H9 (cell line): ENCODE data around the gene COQ10B. TPM values are rescaled to one million over a fixed set of nuclear protein-coding genes. Genes with fewer than 3 reads are reported as not detected.
A peak's percentile ranks its signal among the peaks of the same experiment; 100 is the strongest.

Experiments used
- DNase-seq: peaks from one replicate; pipeline ENCODE4 v3.0.0-alpha.2; 2017
- H2AFZ ChIP-seq: one replicate; pipeline ENCODE4 v1.6.1; 2013; ENCODE audit warnings: mild to moderate bottlenecking, low read length, control low read depth, moderate library complexity
- H2AK5ac ChIP-seq: 2 replicates; pipeline ENCODE4 v1.6.1; 2013; ENCODE audit warnings: low read length, control low read depth, mixed read lengths; ENCODE audit not compliant: insufficient read length
- H2BK120ac ChIP-seq: one replicate; pipeline ENCODE4 v1.6.1; 2013; ENCODE audit warnings: low read depth, mild to moderate bottlenecking, low read length, control low read depth, inconsistent platforms; ENCODE audit not compliant: poor library complexity, severe bottlenecking
- H2BK12ac ChIP-seq: 2 replicates; pipeline ENCODE4 v1.6.1; 2013; ENCODE audit warnings: low read length, control low read depth, mixed read lengths, low read depth; ENCODE audit not compliant: insufficient read length
- H2BK15ac ChIP-seq: 2 replicates; pipeline ENCODE4 v1.6.1; 2013; ENCODE audit warnings: low read depth, low read length, control low read depth
- H2BK20ac ChIP-seq: one replicate; pipeline ENCODE4 v1.6.1; 2013; ENCODE audit warnings: low read depth, mild to moderate bottlenecking, low read length, control low read depth, inconsistent platforms; ENCODE audit not compliant: poor library complexity, severe bottlenecking
- H2BK5ac ChIP-seq: 2 replicates; pipeline ENCODE4 v1.6.1; 2013; ENCODE audit warnings: low read length, control low read depth, mixed read lengths; ENCODE audit not compliant: insufficient read length
- H3K14ac ChIP-seq: 2 replicates; pipeline ENCODE4 v1.6.1; 2013; ENCODE audit warnings: low read length, control low read depth; ENCODE audit not compliant: insufficient read depth
- H3K18ac ChIP-seq: 2 replicates; pipeline ENCODE4 v1.6.1; 2013; ENCODE audit warnings: low read depth, mild to moderate bottlenecking, mixed read lengths, low read length, control low read depth; ENCODE audit not compliant: insufficient read length
- H3K23ac ChIP-seq: 2 replicates; pipeline ENCODE4 v1.6.1; 2013; ENCODE audit warnings: low read length, control low read depth, mixed read lengths, low read depth; ENCODE audit not compliant: insufficient read length
- H3K23me2 ChIP-seq: 2 replicates; pipeline ENCODE4 v1.6.1; 2013; ENCODE audit warnings: low read depth, mild to moderate bottlenecking, mixed read lengths, low read length, control low read depth; ENCODE audit not compliant: insufficient read length, poor library complexity, severe bottlenecking
- H3K27ac ChIP-seq: 2 replicates; pipeline ENCODE4 v1.5.1; 2013; ENCODE audit warnings: low read length, control low read depth, mixed read lengths, low read depth; ENCODE audit not compliant: insufficient read length
- H3K27me3 ChIP-seq: 2 replicates; pipeline ENCODE4 v1.6.1; 2013; ENCODE audit warnings: low read length, control low read depth, inconsistent platforms; ENCODE audit not compliant: insufficient read depth
- H3K4ac ChIP-seq: 2 replicates; pipeline ENCODE4 v1.6.1; 2013; ENCODE audit warnings: low read depth, mild to moderate bottlenecking, control low read depth, inconsistent platforms, low read length, moderate library complexity
- H3K4me1 ChIP-seq: 2 replicates; pipeline ENCODE4 v1.6.1; 2013; ENCODE audit warnings: low read length, control low read depth, inconsistent platforms; ENCODE audit not compliant: insufficient read depth
- H3K4me2 ChIP-seq: 2 replicates; pipeline ENCODE4 v1.6.1; 2013; ENCODE audit warnings: low read length, control low read depth, mixed read lengths; ENCODE audit not compliant: insufficient read length, insufficient read depth
- H3K56ac ChIP-seq: 2 replicates; pipeline ENCODE4 v1.6.1; 2013; ENCODE audit warnings: low read depth, mild to moderate bottlenecking, mixed read lengths, low read length, control low read depth; ENCODE audit not compliant: insufficient read length
- H3K79me1 ChIP-seq: 2 replicates; pipeline ENCODE4 v1.6.1; 2013; ENCODE audit warnings: low read depth, mild to moderate bottlenecking, moderate library complexity, low read length, control low read depth, inconsistent platforms; ENCODE audit not compliant: insufficient read depth, poor library complexity, severe bottlenecking
- H3K79me2 ChIP-seq: 2 replicates; pipeline ENCODE4 v1.6.1; 2013; ENCODE audit warnings: low read length, control low read depth, inconsistent platforms; ENCODE audit not compliant: insufficient read depth
- H3K9ac ChIP-seq: 2 replicates; pipeline ENCODE4 v1.6.1; 2013; ENCODE audit warnings: low read length, control low read depth, mixed read lengths; ENCODE audit not compliant: insufficient read length; ENCODE audit errors: extremely low read depth
- H3K9me3 ChIP-seq: one replicate; pipeline ENCODE4 v1.6.1; 2013; ENCODE audit warnings: low read depth, low read length, inconsistent platforms; ENCODE audit not compliant: control insufficient read depth
- H3T11ph ChIP-seq: one replicate; pipeline ENCODE4 v1.6.1; 2013; ENCODE audit warnings: mild to moderate bottlenecking, low read length, control low read depth, inconsistent platforms
- H4K20me1 ChIP-seq: one replicate; pipeline ENCODE4 v1.6.1; 2013; ENCODE audit not compliant: control insufficient read depth, insufficient read length, insufficient read depth
- H4K5ac ChIP-seq: 2 replicates; pipeline ENCODE4 v1.6.1; 2013; ENCODE audit warnings: low read depth, mild to moderate bottlenecking, mixed read lengths, low read length, control low read depth; ENCODE audit not compliant: insufficient read length
- H4K8ac ChIP-seq: replicated peaks from 2 replicates; pipeline ENCODE4 v1.6.1; 2013; ENCODE audit warnings: low read length, control low read depth, mixed read lengths, low read depth; ENCODE audit not compliant: insufficient read length
- H4K91ac ChIP-seq: 2 replicates; pipeline ENCODE4 v1.6.1; 2013; ENCODE audit warnings: low read depth, mild to moderate bottlenecking, moderate library complexity, mixed read lengths, low read length, control low read depth; ENCODE audit not compliant: insufficient read length
- H3K27ac Mint-ChIP-seq, 3 experiments: 2 replicates in 2 of 3; 3 replicates in 1 of 3; pipeline ENCODE4 v1.8.0; 2020 to 2021; ENCODE audit warnings: mixed read lengths in 3 of 3, mild to moderate bottlenecking in 1 of 3, moderate library complexity in 1 of 3
- H3K27me3 Mint-ChIP-seq: 2 replicates; pipeline ENCODE4 v1.8.0; 2021; ENCODE audit warnings: low read depth, mild to moderate bottlenecking, moderate library complexity, mixed read lengths
- H3K36me3 Mint-ChIP-seq, 3 experiments: 2 replicates in 2 of 3; 3 replicates in 1 of 3; pipeline ENCODE4 v1.8.0; 2020 to 2021; ENCODE audit warnings: low read depth in 3 of 3, mixed read lengths in 3 of 3; ENCODE audit not compliant: insufficient read depth in 1 of 3
- H3K4me1 Mint-ChIP-seq, 2 experiments: 2 replicates each; pipeline ENCODE4 v1.8.0; 2020; ENCODE audit warnings: mixed read lengths in 2 of 2
- H3K4me3 Mint-ChIP-seq, 2 experiments: 2 replicates in 1 of 2; 3 replicates in 1 of 2; pipeline ENCODE4 v1.8.0; 2020 to 2021; ENCODE audit warnings: mild to moderate bottlenecking in 2 of 2, mixed read lengths in 2 of 2, moderate library complexity in 1 of 2
- H3K9me3 Mint-ChIP-seq, 2 experiments: 2 replicates in 1 of 2; 3 replicates in 1 of 2; pipeline ENCODE4 v1.8.0; 2020; ENCODE audit warnings: mild to moderate bottlenecking in 2 of 2, mixed read lengths in 2 of 2, moderate library complexity in 1 of 2
- WGBS: extraction: QIAGEN DNeasy Blood & Tissue Kit; methylation state at CpG from one replicate; pipeline ENCODE4 v1.1.7; 2013; ENCODE audit warnings: missing lambda C conversion rate, low lambda C conversion rate, mixed read lengths; ENCODE audit not compliant: insufficient read length; ENCODE audit errors: extremely low coverage; 5-methylcytosine and 5-hydroxymethylcytosine counted together
- total RNA-seq: library from RNA; stranded (reverse); gene quantifications from 2 replicates; pipeline ENCODE4 v1.2.1, GENCODE V29; 2021
- TF ChIP-seq, protein P1 (sequence below): fragments of 200-600 bp; sonication (generic); conservative IDR thresholded peaks from 3 replicates; pipeline ENCODE4 v1.8.0; 2021; ENCODE audit warnings: antibody characterized with exemption, mild to moderate bottlenecking

Gene COQ10B
- total RNA-seq, 1 experiment from 2014 or later: 16.2 TPM

DNA sequence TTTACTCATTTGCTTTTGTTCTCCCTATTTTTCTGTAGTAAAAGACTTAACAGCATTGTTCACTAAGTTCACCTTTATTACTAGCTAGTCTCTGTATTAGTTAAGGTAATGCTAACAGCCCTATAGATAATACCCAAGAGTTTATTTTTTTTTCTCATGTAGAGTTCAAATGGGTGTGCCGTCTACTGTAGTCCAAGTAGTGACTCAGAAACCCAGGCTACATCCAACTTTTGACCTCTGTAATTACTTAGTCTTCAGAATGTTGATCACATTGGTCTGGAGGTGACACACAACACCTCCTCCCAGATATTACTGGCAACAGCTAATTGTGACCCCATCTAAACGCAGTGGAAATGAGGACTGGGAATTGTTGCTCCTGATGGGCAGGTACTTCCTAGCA, 7.7 kb downstream of the COQ10B start:
- H3K4me3 Mint-ChIP-seq: no peak overlapping the region
- Histone ChIP-seq H3K79me1 (peaks cover 4% of the 10 kb centered on the region), H2AK5ac (no peak overlapping the region), H4K20me1 (no peaks in the 10 kb centered on the region), H3K79me2 (peaks cover 8% of the 10 kb centered on the region; the same call in 1 of the 2 replicates), H3K27me3 (no peaks in the 10 kb centered on the region), H2BK15ac (no peak overlapping the region), H4K5ac (no peak overlapping the region), H2AFZ (no peak overlapping the region), H3K27ac (no peak overlapping the region), H3K14ac (no peak overlapping the region), H3K18ac (no peak overlapping the region), H3K9me3 (no peaks in the 10 kb centered on the region), H2BK120ac (no peak overlapping the region), H3K4me1 (no peaks in the 10 kb centered on the region), H3K23ac (no peak overlapping the region), H3K56ac (no peak overlapping the region), H3K4me2 (no peak overlapping the region), H3K23me2 (no peaks in the 10 kb centered on the region), H2BK5ac (no peak overlapping the region), H3T11ph (no peak overlapping the region), H4K8ac (no peak overlapping the region), H3K4ac (no peak overlapping the region), H2BK12ac (no peak overlapping the region), H2BK20ac (no peak overlapping the region), H4K91ac (no peak overlapping the region), H3K9ac (no peak overlapping the region)
- no peaks in the 10 kb centered on the region for H3K9me3 Mint-ChIP-seq
- H3K27ac Mint-ChIP-seq: 0 out of 7 replicates have a peak overlapping the region, but pooled peaks of 1 of the 3 experiments have one; percentile 47
- H3K27me3 Mint-ChIP-seq: no peaks in the 10 kb centered on the region
- H3K36me3 Mint-ChIP-seq: peaks cover 5 to 32% (median 18%) of the 10 kb centered on the region in 3 experiments; a peak in 5 of 7 replicates
- H3K4me1 Mint-ChIP-seq: no peaks in the 10 kb centered on the region
- no peak for DNase-seq
- TF ChIP-seq, protein P1, sequence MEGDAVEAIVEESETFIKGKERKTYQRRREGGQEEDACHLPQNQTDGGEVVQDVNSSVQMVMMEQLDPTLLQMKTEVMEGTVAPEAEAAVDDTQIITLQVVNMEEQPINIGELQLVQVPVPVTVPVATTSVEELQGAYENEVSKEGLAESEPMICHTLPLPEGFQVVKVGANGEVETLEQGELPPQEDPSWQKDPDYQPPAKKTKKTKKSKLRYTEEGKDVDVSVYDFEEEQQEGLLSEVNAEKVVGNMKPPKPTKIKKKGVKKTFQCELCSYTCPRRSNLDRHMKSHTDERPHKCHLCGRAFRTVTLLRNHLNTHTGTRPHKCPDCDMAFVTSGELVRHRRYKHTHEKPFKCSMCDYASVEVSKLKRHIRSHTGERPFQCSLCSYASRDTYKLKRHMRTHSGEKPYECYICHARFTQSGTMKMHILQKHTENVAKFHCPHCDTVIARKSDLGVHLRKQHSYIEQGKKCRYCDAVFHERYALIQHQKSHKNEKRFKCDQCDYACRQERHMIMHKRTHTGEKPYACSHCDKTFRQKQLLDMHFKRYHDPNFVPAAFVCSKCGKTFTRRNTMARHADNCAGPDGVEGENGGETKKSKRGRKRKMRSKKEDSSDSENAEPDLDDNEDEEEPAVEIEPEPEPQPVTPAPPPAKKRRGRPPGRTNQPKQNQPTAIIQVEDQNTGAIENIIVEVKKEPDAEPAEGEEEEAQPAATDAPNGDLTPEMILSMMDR: no peak
- no CpG with 5 or more reads among the region's 2 CpGs for WGBS
